ENCODE measurements around the gene PIF1. TPM values are rescaled to one million over a fixed set of nuclear protein-coding genes. Genes with fewer than 3 reads are reported as not detected.
"Not testable (repeated sequence)": the region's sequence is repeated elsewhere in the genome, so short reads cannot be mapped to it uniquely, and the experiment has no call there.

The PIF1 gene
- total and polyA plus RNA-seq, 5 donors from 2014 or later = 0.07 to 0.37 (median 0.29) TPM; not detected in 1

DNA sequence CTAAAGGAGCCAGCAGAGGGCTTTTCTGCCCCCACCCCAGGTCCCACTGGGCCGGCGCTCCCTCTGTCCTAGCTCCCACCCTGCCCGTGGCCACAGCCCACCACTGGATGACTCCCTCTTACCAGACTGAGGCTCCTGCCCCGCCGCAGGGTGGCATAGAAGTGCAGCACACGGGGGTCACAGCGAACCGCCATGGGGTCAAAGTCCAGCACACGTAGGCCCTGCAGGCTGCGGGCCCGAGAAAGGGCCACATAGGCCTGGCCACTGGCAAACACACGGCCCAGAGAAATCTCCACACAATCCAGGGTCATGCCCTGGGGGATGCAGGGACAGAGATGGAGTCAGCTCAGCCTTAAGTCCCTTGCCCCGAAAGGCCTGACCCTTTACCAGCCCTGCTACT lies 9.0 kb downstream of the PIF1 start:
- no peak overlapping the region for H3K4me3 Mint-ChIP-seq
- no peak for ATAC-seq (ENCODE audit: low read depth in 2 of 2)
- Histone ChIP-seq H3K27me3 (ENCODE audit: control insufficient read depth, insufficient read depth, low read length) (no peaks in the 10 kb centered on the region), H3K4me3 (ENCODE audit: low read depth, low read length) (no peak overlapping the region), H3K27ac (ENCODE audit: insufficient read depth, low read length, poor library complexity, severe bottlenecking) (no peak overlapping the region), H3K36me3 (ENCODE audit: control insufficient read depth, insufficient read depth, low read length) (no peaks in the 10 kb centered on the region), H3K9me3 (ENCODE audit: control insufficient read depth in 2 of 2, low read length in 2 of 2) (no peaks in the 10 kb centered on the region), H3K4me1 (ENCODE audit: control insufficient read depth, insufficient read depth, low read length, poor library complexity, severe bottlenecking) (no peaks in the 10 kb centered on the region)
- no peaks in the 10 kb centered on the region for H3K27me3 Mint-ChIP-seq
- no peak overlapping the region for H3K27ac Mint-ChIP-seq
- DNase-seq = no peak
- no peaks in the 10 kb centered on the region for H3K9me3 Mint-ChIP-seq
- no peaks in the 10 kb centered on the region for H3K36me3 Mint-ChIP-seq
- no peaks in the 10 kb centered on the region for H3K4me1 Mint-ChIP-seq

DNA sequence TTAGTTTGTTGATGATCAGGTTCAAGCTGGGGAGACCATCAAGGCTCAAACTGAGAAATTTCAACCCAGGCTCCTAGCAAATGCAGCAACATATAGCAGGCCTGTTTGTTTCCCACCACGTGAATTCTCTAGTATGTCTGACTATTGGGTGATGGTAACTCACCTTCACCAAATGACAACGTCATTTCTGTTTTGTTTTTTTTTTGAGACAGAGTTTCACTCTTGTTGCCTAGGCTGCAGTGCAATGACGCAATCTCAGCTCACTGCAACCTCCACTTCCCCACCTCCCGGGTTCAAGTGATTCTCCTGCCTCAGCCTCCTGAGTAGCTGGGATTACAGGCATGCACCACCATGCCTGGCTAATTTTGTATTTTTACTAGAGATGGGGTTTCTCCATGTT lies 10.5 kb downstream of the PIF1 start:
- not testable (repeated sequence) for H3K27me3 Mint-ChIP-seq; H3K27me3 ChIP-seq (ENCODE audit: control insufficient read depth, insufficient read depth, low read length); H3K4me1 ChIP-seq (ENCODE audit: control insufficient read depth, insufficient read depth, low read length, poor library complexity, severe bottlenecking); H3K9me3 Mint-ChIP-seq; H3K4me3 ChIP-seq (ENCODE audit: low read depth, low read length); H3K36me3 ChIP-seq (ENCODE audit: control insufficient read depth, insufficient read depth, low read length); ATAC-seq (ENCODE audit: low read depth in 2 of 2); H3K4me1 Mint-ChIP-seq; H3K9me3 ChIP-seq (ENCODE audit: control insufficient read depth in 2 of 2, low read length in 2 of 2); DNase-seq; H3K36me3 Mint-ChIP-seq; H3K27ac ChIP-seq (ENCODE audit: insufficient read depth, low read length, poor library complexity, severe bottlenecking)
- Mint-ChIP-seq H3K4me3 (peak overlapping the region in 1 of 4 donors; percentile 22), H3K27ac (peak overlapping the region in 1 of 3 donors; percentile 29)

- not testable (repeated sequence) for H3K27me3 ChIP-seq (ENCODE audit: control insufficient read depth, insufficient read depth, low read length); ATAC-seq (ENCODE audit: low read depth in 2 of 2); H3K9me3 Mint-ChIP-seq; H3K4me3 ChIP-seq (ENCODE audit: low read depth, low read length); H3K4me1 Mint-ChIP-seq; H3K4me3 Mint-ChIP-seq; H3K27ac ChIP-seq (ENCODE audit: insufficient read depth, low read length, poor library complexity, severe bottlenecking); H3K27me3 Mint-ChIP-seq; H3K27ac Mint-ChIP-seq; H3K36me3 Mint-ChIP-seq; DNase-seq; H3K36me3 ChIP-seq (ENCODE audit: control insufficient read depth, insufficient read depth, low read length); H3K9me3 ChIP-seq (ENCODE audit: control insufficient read depth in 2 of 2, low read length in 2 of 2); H3K4me1 ChIP-seq (ENCODE audit: control insufficient read depth, insufficient read depth, low read length, poor library complexity, severe bottlenecking)
Observed at GRCh38 chr15:64814283-64814682, 11.2 kb downstream of the PIF1 start.

- H3K27ac ChIP-seq (ENCODE audit: insufficient read depth, low read length, poor library complexity, severe bottlenecking) = no peak overlapping the region
- peaks cover 4% of the 10 kb centered on the region for H3K4me1 ChIP-seq (ENCODE audit: control insufficient read depth, insufficient read depth, low read length, poor library complexity, severe bottlenecking)
- peak overlapping the region in 1 of 3 donors; percentile 46 for H3K27ac Mint-ChIP-seq
- no peak overlapping the region for H3K4me3 Mint-ChIP-seq
- peaks cover 4% of the 10 kb centered on the region for H3K27me3 Mint-ChIP-seq
- peaks cover 0 to 4% (median 0%) of the 10 kb centered on the region in 4 donors for H3K4me1 Mint-ChIP-seq
- H3K36me3 ChIP-seq (ENCODE audit: control insufficient read depth, insufficient read depth, low read length) = no peaks in the 10 kb centered on the region
- H3K27me3 ChIP-seq (ENCODE audit: control insufficient read depth, insufficient read depth, low read length) = no peaks in the 10 kb centered on the region
- no peaks in the 10 kb centered on the region for H3K36me3 Mint-ChIP-seq
- ATAC-seq (ENCODE audit: low read depth in 2 of 2) (no peak), DNase-seq (no peak)
- no peaks in the 10 kb centered on the region for H3K9me3 Mint-ChIP-seq
- no peaks in the 10 kb centered on the region for H3K9me3 ChIP-seq (ENCODE audit: control insufficient read depth in 2 of 2, low read length in 2 of 2)
- no peak overlapping the region for H3K4me3 ChIP-seq (ENCODE audit: low read depth, low read length)
Observed at GRCh38 chr15:64813075-64813474, 12.4 kb downstream of the PIF1 start.

DNA sequence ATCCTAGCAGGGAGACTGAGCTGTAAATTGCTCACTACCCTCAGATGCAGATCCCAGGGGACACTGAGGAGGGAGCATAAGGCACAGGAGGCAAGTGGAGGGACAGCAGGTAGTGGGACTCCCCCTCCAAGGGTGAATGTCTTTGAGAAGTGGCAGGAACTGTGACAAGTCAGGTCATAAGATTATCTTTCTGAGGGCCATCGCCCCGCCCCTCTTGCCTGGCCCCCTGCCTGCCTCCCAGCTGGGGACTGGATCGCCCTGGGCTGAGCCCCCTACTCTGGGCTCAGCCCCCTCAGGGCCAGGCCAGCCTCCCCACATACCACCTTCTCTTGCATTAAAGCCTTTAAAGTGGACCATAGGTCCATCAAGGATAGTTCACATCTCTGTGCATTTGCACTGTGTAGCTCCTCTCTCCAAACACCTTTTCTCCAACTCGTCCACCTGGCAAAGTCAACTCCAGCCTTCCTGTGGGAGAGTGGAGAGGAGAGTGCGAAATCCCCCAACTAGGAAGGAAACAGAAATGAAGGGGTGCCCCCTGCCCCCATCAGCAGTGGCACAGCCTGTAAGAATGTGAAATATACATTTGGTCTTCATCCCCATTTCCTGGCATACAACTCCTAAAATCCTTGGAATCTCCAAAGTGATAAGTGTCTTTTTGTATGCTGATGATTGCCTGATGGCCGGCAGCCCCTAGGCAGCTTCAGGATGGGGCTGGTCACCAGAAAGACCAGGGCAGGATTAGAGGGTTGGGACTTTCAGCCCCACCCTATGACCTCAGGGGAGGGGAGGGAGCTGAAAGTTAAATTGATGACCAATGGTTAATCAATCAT lies 14.7 kb downstream of the PIF1 start:
- H3K27me3 Mint-ChIP-seq = peaks cover 10% of the 10 kb centered on the region
- no peak overlapping the region for H3K4me3 Mint-ChIP-seq
- no peak overlapping the region for H3K27ac ChIP-seq (ENCODE audit: insufficient read depth, low read length, poor library complexity, severe bottlenecking)
- H3K36me3 Mint-ChIP-seq = no peaks in the 10 kb centered on the region
- H3K4me1 Mint-ChIP-seq = peaks cover 0 to 4% (median 0%) of the 10 kb centered on the region in 4 donors
- peaks cover 4% of the 10 kb centered on the region for H3K4me1 ChIP-seq (ENCODE audit: control insufficient read depth, insufficient read depth, low read length, poor library complexity, severe bottlenecking)
- H3K27ac Mint-ChIP-seq = peak overlapping the region in 1 of 3 donors; percentile 56
- H3K36me3 ChIP-seq (ENCODE audit: control insufficient read depth, insufficient read depth, low read length) = no peaks in the 10 kb centered on the region
- H3K4me3 ChIP-seq (ENCODE audit: low read depth, low read length) = no peak overlapping the region
- no peaks in the 10 kb centered on the region for H3K27me3 ChIP-seq (ENCODE audit: control insufficient read depth, insufficient read depth, low read length)
- H3K9me3 Mint-ChIP-seq = no peaks in the 10 kb centered on the region
- no peak for ATAC-seq (ENCODE audit: low read depth in 2 of 2)
- no peaks in the 10 kb centered on the region for H3K9me3 ChIP-seq (ENCODE audit: control insufficient read depth in 2 of 2, low read length in 2 of 2)
- no peak for DNase-seq

GRCh38 chr15:64809649-64810496 lies 15.6 kb downstream of the PIF1 start:
- Histone ChIP-seq H3K27me3 (ENCODE audit: control insufficient read depth, insufficient read depth, low read length) (no peaks in the 10 kb centered on the region), H3K27ac (ENCODE audit: insufficient read depth, low read length, poor library complexity, severe bottlenecking) (no peak overlapping the region), H3K36me3 (ENCODE audit: control insufficient read depth, insufficient read depth, low read length) (no peaks in the 10 kb centered on the region), H3K4me3 (ENCODE audit: low read depth, low read length) (no peak overlapping the region), H3K9me3 (ENCODE audit: control insufficient read depth in 2 of 2, low read length in 2 of 2) (no peaks in the 10 kb centered on the region), H3K4me1 (ENCODE audit: control insufficient read depth, insufficient read depth, low read length, poor library complexity, severe bottlenecking) (peaks cover 4% of the 10 kb centered on the region)
- ATAC-seq (ENCODE audit: low read depth in 2 of 2) (peak; percentile 40 to 65), DNase-seq (peak; percentile 47 to 57 (median 48))
- Mint-ChIP-seq H3K4me3 (no peak overlapping the region), H3K4me1 (peaks cover 0 to 4% (median 0%) of the 10 kb centered on the region in 4 donors), H3K9me3 (no peaks in the 10 kb centered on the region), H3K27ac (peak overlapping the region in 2 of 3 donors; percentile 5 to 62), H3K27me3 (peaks cover 10% of the 10 kb centered on the region), H3K36me3 (no peaks in the 10 kb centered on the region)

GRCh38 chr15:64808785-64809453 lies 16.5 kb downstream of the PIF1 start:
- no peaks in the 10 kb centered on the region for H3K27me3 ChIP-seq (ENCODE audit: control insufficient read depth, insufficient read depth, low read length)
- ATAC-seq (ENCODE audit: low read depth in 2 of 2) = no peak
- no peaks in the 10 kb centered on the region for H3K36me3 Mint-ChIP-seq
- H3K27me3 Mint-ChIP-seq = peaks cover 10% of the 10 kb centered on the region
- no peaks in the 10 kb centered on the region for H3K9me3 Mint-ChIP-seq
- H3K4me1 ChIP-seq (ENCODE audit: control insufficient read depth, insufficient read depth, low read length, poor library complexity, severe bottlenecking) = peaks cover 4% of the 10 kb centered on the region
- H3K27ac Mint-ChIP-seq = no peak overlapping the region
- no peak for DNase-seq
- H3K27ac ChIP-seq (ENCODE audit: insufficient read depth, low read length, poor library complexity, severe bottlenecking) = no peak overlapping the region
- H3K4me3 Mint-ChIP-seq = no peak overlapping the region
- no peaks in the 10 kb centered on the region for H3K36me3 ChIP-seq (ENCODE audit: control insufficient read depth, insufficient read depth, low read length)
- peaks cover 0 to 4% (median 0%) of the 10 kb centered on the region in 4 donors for H3K4me1 Mint-ChIP-seq
- H3K4me3 ChIP-seq (ENCODE audit: low read depth, low read length) = no peak overlapping the region
- H3K9me3 ChIP-seq (ENCODE audit: control insufficient read depth in 2 of 2, low read length in 2 of 2) = no peaks in the 10 kb centered on the region
